H1 (cell line): ENCODE data around the gene ZNF512B. TPM values are rescaled to one million over a fixed set of nuclear protein-coding genes. Genes with fewer than 3 reads are reported as not detected.
"Not testable (repeated sequence)": the region's sequence is repeated elsewhere in the genome, so short reads cannot be mapped to it uniquely, and the experiment has no call there.

Experiments used
- CTCF ChIA-PET: fragments of 300-600 bp; sonication (Branson Sonifier 250); formaldehyde crosslinking; loops from one replicate; lab custom pipeline; 2021; ENCODE audit not compliant: partially characterized antibody; lab: Charles Lee
- POLR2A ChIA-PET: fragments of 300-600 bp; sonication (Branson Sonifier 250); formaldehyde crosslinking; loops from one replicate; lab custom pipeline; 2021; ENCODE audit warnings: inconsistent platforms; ENCODE audit not compliant: partially characterized antibody; lab: Charles Lee
- DNase-seq, 2 experiments: peaks; one replicate each; pipeline versions ENCODE4 v3.0.0 to v3.0.0-alpha.2; 2010 to 2022; ENCODE audit warnings: low spot score in 2 of 2, low read depth in 1 of 2, mixed read lengths in 1 of 2
- FAIRE-seq: peaks from 2 replicates; lab custom pipeline; 2011; peaks lifted over from hg19 to GRCh38; lab: Jason Lieb, UNC
- H2AFZ ChIP-seq: 2 replicates; pipeline ENCODE4 v1.8.1; 2012; ENCODE audit warnings: low read length, inconsistent platforms
- H2AK5ac ChIP-seq: 2 replicates; pipeline ENCODE4 v1.6.1; 2013; ENCODE audit warnings: low read depth, low read length
- H2BK120ac ChIP-seq: replicated peaks from 2 replicates; pipeline ENCODE3; 2013; ENCODE audit warnings: low read depth, low read length, inconsistent platforms
- H2BK12ac ChIP-seq: 2 replicates; pipeline ENCODE4 v1.6.1; 2013; ENCODE audit warnings: low read depth, low read length
- H2BK15ac ChIP-seq: 2 replicates; pipeline ENCODE4 v1.6.1; 2013; ENCODE audit warnings: low read length
- H2BK20ac ChIP-seq: 2 replicates; pipeline ENCODE4 v1.6.1; 2013; ENCODE audit warnings: low read length
- H2BK5ac ChIP-seq: 2 replicates; pipeline ENCODE4 v1.6.1; 2013; ENCODE audit warnings: low read depth, low read length
- H3K14ac ChIP-seq: 2 replicates; pipeline ENCODE4 v1.6.1; 2013; ENCODE audit warnings: inconsistent platforms; ENCODE audit not compliant: insufficient read length
- H3K18ac ChIP-seq: 2 replicates; pipeline ENCODE4 v1.6.1; 2013; ENCODE audit warnings: low read length; ENCODE audit errors: extremely low read depth
- H3K23ac ChIP-seq: 2 replicates; pipeline ENCODE4 v1.6.1; 2013; ENCODE audit warnings: inconsistent platforms; ENCODE audit not compliant: insufficient read length
- H3K23me2 ChIP-seq: 2 replicates; pipeline ENCODE4 v1.6.1; 2013; ENCODE audit warnings: low read depth, low read length
- H3K27ac ChIP-seq: 2 replicates; pipeline ENCODE4 v1.6.1; 2011; ENCODE audit warnings: low read depth, low read length, inconsistent platforms
- H3K27me3 ChIP-seq, 4 experiments: replicated peaks in 1 of 4; 1 replicate in 1 of 4; 2 replicates in 3 of 4; pipeline versions ENCODE4 v1.6.1 to v1.8.1; 2011 to 2013; ENCODE audit warnings: low read length in 3 of 4, mild to moderate bottlenecking in 3 of 4, inconsistent platforms in 2 of 4, mixed read lengths in 2 of 4, moderate library complexity in 1 of 4; ENCODE audit not compliant: control insufficient read depth in 3 of 4, insufficient read depth in 3 of 4; ENCODE audit errors: extremely low read depth in 1 of 4
- H3K36me3 ChIP-seq, 4 experiments: 2 replicates each; pipeline versions ENCODE4 v1.6.1 to v1.8.1; 2011 to 2013; ENCODE audit warnings: mild to moderate bottlenecking in 4 of 4, low read length in 3 of 4, moderate library complexity in 2 of 4, control low read depth in 1 of 4, inconsistent platforms in 1 of 4; ENCODE audit not compliant: insufficient read depth in 4 of 4, control insufficient read depth in 2 of 4
- H3K4ac ChIP-seq: replicated peaks from 2 replicates; pipeline ENCODE3; 2013; ENCODE audit warnings: low read length, low read depth, mixed read lengths, inconsistent platforms; ENCODE audit not compliant: insufficient read length
- H3K4me1 ChIP-seq, 4 experiments: replicated peaks in 1 of 4; 1 replicate in 1 of 4; 2 replicates in 3 of 4; pipeline versions ENCODE4 v1.6.1 to v1.8.1; 2011 to 2013; ENCODE audit warnings: low read length in 3 of 4, inconsistent platforms in 2 of 4, mixed read lengths in 1 of 4; ENCODE audit not compliant: insufficient read depth in 4 of 4, control insufficient read depth in 3 of 4
- H3K4me2 ChIP-seq, 2 experiments: 2 replicates each; pipeline versions ENCODE4 v1.6.1 to v1.8.1; 2011 to 2013; ENCODE audit warnings: low read depth in 2 of 2, low read length in 2 of 2, control low read depth in 1 of 2, inconsistent platforms in 1 of 2, mild to moderate bottlenecking in 1 of 2; ENCODE audit not compliant: insufficient read depth in 1 of 2
- H3K4me3 ChIP-seq, 4 experiments: fragments of 200-600, 300-600 bp in 1 of 4; sonication (generic), shearing (Covaris generic), sonication (Bioruptor Twin) in 1 of 4; 2 replicates each; pipeline versions ENCODE4 v1.5.1 to v1.8.1; 2011 to 2016; ENCODE audit warnings: low read length in 4 of 4, low read depth in 3 of 4, control low read depth in 2 of 4, inconsistent platforms in 2 of 4, mild to moderate bottlenecking in 2 of 4, mixed read lengths in 1 of 4, moderate library complexity in 1 of 4; ENCODE audit not compliant: insufficient read depth in 2 of 4; ENCODE audit errors: extremely low read depth in 1 of 4
- H3K56ac ChIP-seq: replicated peaks from 2 replicates; pipeline ENCODE3; 2013; ENCODE audit warnings: low read depth, mild to moderate bottlenecking, mixed read lengths, low read length, inconsistent platforms; ENCODE audit not compliant: insufficient read length
- H3K79me1 ChIP-seq: 2 replicates; pipeline ENCODE4 v1.6.1; 2013; ENCODE audit warnings: low read depth, low read length, control low read depth
- H3K79me2 ChIP-seq, 2 experiments: 2 replicates each; pipeline versions ENCODE4 v1.6.1 to v1.8.1; 2012 to 2013; ENCODE audit warnings: low read length in 2 of 2, mild to moderate bottlenecking in 2 of 2, inconsistent platforms in 1 of 2; ENCODE audit not compliant: insufficient read depth in 2 of 2, control insufficient read depth in 1 of 2
- H3K9ac ChIP-seq, 4 experiments: replicated peaks in 1 of 4; 1 replicate in 1 of 4; 2 replicates in 3 of 4; pipeline versions ENCODE4 v1.6.1 to v1.8.1; 2011 to 2013; ENCODE audit warnings: low read depth in 3 of 4, low read length in 3 of 4, control low read depth in 2 of 4, mild to moderate bottlenecking in 2 of 4, moderate library complexity in 2 of 4, inconsistent platforms in 1 of 4; ENCODE audit errors: extremely low read depth in 1 of 4
- H3K9me3 ChIP-seq, 2 experiments: 2 replicates each; pipeline versions ENCODE4 v1.6.1 to v1.8.1; 2012 to 2013; ENCODE audit warnings: mild to moderate bottlenecking in 2 of 2, moderate library complexity in 2 of 2, control low read depth in 1 of 2, inconsistent platforms in 1 of 2, low read depth in 1 of 2, low read length in 1 of 2, mixed read lengths in 1 of 2; ENCODE audit not compliant: insufficient read depth in 2 of 2
- H4K20me1 ChIP-seq, 2 experiments: replicated peaks in 1 of 2; 2 replicates each; pipeline versions ENCODE3 to v1.8.1; 2011 to 2013; ENCODE audit warnings: inconsistent platforms in 2 of 2, low read length in 2 of 2, mild to moderate bottlenecking in 1 of 2; ENCODE audit not compliant: insufficient read depth in 2 of 2, control insufficient read depth in 1 of 2
- H4K5ac ChIP-seq: 2 replicates; pipeline ENCODE4 v1.6.1; 2013; ENCODE audit warnings: low read length, low read depth, mixed read lengths, inconsistent platforms; ENCODE audit not compliant: insufficient read length
- H4K8ac ChIP-seq: 2 replicates; pipeline ENCODE4 v1.8.0; 2013; ENCODE audit warnings: mild to moderate bottlenecking, moderate library complexity, low read length, inconsistent platforms; ENCODE audit not compliant: insufficient read depth; ENCODE audit errors: extremely low read depth
- H4K91ac ChIP-seq: replicated peaks from 2 replicates; pipeline ENCODE3; 2013; ENCODE audit warnings: low read length, mixed read lengths, inconsistent platforms; ENCODE audit not compliant: insufficient read length
- WGBS, 2 experiments: shearing (Covaris generic) in 1 of 2; methylation state at CpG; one replicate each; pipeline versions ENCODE4 v1.1.6 to v1.1.7; 2013 to 2015; ENCODE audit warnings: low lambda C conversion rate in 2 of 2, mixed read lengths in 2 of 2, inconsistent platforms in 1 of 2, low coverage in 1 of 2, missing lambda C conversion rate in 1 of 2; ENCODE audit not compliant: insufficient replicate concordance in 2 of 2, insufficient coverage in 1 of 2, insufficient read length in 1 of 2; ENCODE audit errors: extremely low coverage in 1 of 2, missing lambda C conversion rate in 1 of 2; 5-methylcytosine and 5-hydroxymethylcytosine counted together
- polyA plus RNA-seq, 7 experiments: library from polyadenylated mRNA; depleted of rRNA in 3 of 7; stranded (reverse) in 5 of 7; unstranded in 2 of 7; fragments of >200 nt in 5 of 7; fragments of 200-250 nt in 2 of 7; gene quantifications; 1 replicate in 5 of 7; 2 replicates in 1 of 7; 4 replicates in 1 of 7; pipeline versions ENCODE4 v1.2.1 to v1.2.3, GENCODE V29; 2011 to 2013; ENCODE audit warnings: missing spikeins in 2 of 7, mixed read lengths in 2 of 7
- total RNA-seq: library from RNA; stranded (reverse); fragmentation: NEBNext Ultra II Directional; extraction: Animal tissue kit (Norgen Biotek cat#: 25700); gene quantifications from 2 replicates; pipeline ENCODE4 v1.2.1, GENCODE V29; 2021

The ZNF512B gene
- total and polyA plus RNA-seq, 2 of the 8 experiments (the other 6 are each of a cell fraction or from before 2014, with no cell fraction given): 7.3 to 26.6 TPM

GRCh38 chr20:63929473-63929883 is 40.3 kb downstream of the ZNF512B start:
- peaks cover 2 to 28% (median 18%) of the 10 kb centered on the region in 4 experiments; a peak in 6 of 8 replicates for H3K36me3 ChIP-seq
- H3K14ac ChIP-seq, H3K4me1 ChIP-seq, H3K4me2 ChIP-seq, H2BK15ac ChIP-seq, H3K79me2 ChIP-seq, H3K18ac ChIP-seq, H3K9ac ChIP-seq, H2AK5ac ChIP-seq, H3K79me1 ChIP-seq, H3K4me3 ChIP-seq, H3K56ac ChIP-seq, H4K91ac ChIP-seq, H2BK20ac ChIP-seq, H3K23ac ChIP-seq, H4K8ac ChIP-seq, H2BK12ac ChIP-seq, H3K27me3 ChIP-seq, H3K23me2 ChIP-seq, H3K4ac ChIP-seq, H2AFZ ChIP-seq, H4K5ac ChIP-seq, FAIRE-seq, H2BK5ac ChIP-seq, DNase-seq, POLR2A ChIA-PET, H3K9me3 ChIP-seq, H3K27ac ChIP-seq, H2BK120ac ChIP-seq: not testable (repeated sequence)
- WGBS, 2 experiments: 97% methylated on average over 31 of the region's 31 CpGs; no CpG with 5 or more reads in 1 of the 2 experiments
- CTCF ChIA-PET: interaction anchor here (1.0 to 1.8 kb wide), 2 partner anchors 11 to 44 kb away, joined by 3 to 6 read pairs; no protein-coding TSS in a partner anchor
- H4K20me1 ChIP-seq: peaks cover 6 to 11% of the 10 kb centered on the region in 2 experiments
